HG02623 (cell line): ENCODE data around the gene EXOC4.

Experiments used
- ATAC-seq: cut with Tn5 transposase; IDR thresholded peaks from one replicate; pipeline ENCODE4 v1.9.1; 2021; ENCODE audit warnings: moderate library complexity; ENCODE audit not compliant: unreplicated experiment

EXOC4 gene

DNA sequence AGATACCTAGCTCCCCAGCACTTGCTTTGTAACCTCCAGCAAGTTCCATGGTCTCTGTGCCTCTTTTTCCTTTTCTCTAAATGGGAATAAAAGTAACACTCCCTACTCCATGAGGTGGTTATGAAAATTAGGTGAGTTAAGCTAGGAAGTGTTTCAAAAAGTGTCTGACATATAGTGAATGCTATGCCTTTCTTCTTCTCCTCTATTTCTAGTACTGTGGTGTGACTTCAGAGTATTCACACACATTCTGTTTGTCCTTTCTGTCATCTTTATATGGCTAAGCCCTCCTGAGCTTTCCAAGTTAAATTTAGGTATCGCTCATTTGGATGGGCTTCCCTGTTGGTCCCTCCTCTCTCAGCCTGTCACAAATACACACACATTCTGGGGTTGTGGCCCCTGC, 229.7 kb downstream of the EXOC4 start:
- no peak for ATAC-seq

- no peak for ATAC-seq
Observed at GRCh38 chr7:133484086-133484485, 231.2 kb downstream of the EXOC4 start.

GRCh38 chr7:133489906-133490305, 237.0 kb downstream of the EXOC4 start:
- no peak for ATAC-seq

DNA sequence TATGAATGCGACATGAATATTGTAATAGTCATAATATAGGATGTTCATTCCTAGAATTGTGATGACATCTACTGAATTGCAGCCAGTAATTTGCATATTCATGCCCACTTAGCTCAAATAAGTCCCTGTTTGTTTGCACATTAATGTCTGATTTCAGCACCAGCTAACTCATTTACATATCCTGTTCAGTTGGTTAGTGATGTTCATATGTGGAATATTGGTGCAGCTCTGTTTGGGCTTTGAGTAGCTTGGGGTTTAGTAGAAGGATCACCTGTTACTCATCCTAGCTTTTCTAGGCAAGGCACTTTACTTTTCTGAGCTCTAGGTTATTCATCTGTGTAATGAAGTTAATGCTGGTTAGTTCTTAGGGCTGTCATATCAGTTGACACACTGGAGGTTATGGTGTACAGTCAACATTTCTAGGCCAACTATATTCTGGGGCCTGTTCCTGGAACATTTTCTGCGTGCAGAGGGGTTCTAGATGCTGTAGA, 238.4 kb downstream of the EXOC4 start:
- ATAC-seq = no peak

GRCh38 chr7:133491846-133492652, 239.2 kb downstream of the EXOC4 start:
- ATAC-seq = no peak

DNA sequence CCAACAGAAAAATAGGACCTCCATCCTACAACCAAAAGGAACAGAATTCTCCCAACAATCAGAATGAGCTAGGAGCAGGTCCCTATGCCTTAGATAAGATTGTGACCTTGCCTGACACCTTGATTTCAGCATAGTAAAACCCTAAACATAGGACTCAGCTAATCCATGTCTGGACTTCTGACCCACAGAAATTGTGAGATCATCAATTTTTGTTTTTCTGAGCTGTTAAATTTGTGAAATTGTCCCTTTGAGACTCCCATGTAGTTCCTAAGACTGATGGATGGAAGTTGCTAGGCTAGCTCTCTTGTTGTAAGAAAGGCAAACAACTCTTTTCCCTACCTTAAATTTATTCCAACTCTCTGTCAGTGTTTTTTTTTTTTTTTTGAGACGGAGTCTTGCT, 244.2 kb downstream of the EXOC4 start:
- ATAC-seq = no peak

DNA sequence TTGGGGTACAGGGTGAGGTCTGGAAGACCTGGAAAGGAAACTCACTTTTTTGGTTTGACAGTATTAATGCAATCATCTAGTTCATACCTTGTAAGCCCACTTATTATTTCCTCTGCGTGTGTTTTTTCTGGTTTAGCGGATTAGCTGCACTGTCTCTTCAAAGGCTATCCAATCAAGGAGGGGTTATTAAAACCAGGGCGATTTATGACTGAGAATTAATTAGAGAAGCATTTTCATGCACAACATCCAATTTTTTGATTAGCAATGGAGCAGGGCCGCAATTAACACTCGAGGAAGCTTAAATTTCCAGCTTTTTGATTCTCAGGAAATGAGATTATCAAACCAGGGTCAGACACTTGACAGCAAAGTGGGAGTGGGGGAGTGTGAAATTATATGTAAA, 248.9 kb downstream of the EXOC4 start:
- ATAC-seq = no peak

- ATAC-seq = no peak
Observed at GRCh38 chr7:133502498-133502897, 249.6 kb downstream of the EXOC4 start.

DNA sequence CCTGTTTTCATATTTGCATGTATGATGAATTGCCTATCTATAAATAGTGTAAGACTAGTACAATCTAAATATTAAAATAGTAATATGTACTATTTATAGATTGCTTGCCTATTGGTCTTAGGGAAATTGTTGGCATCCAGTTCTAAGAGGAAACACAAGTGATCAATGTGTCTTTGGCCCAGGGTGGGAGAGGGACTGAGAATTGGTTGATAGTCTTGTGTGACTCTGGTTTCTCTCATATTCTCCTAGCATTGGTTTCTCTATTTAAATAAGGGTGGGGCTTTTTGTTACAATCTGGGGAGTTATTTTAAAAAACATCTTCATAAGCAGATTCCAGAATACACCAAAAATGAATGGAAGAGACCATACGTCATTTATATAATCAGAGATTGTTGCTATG, 250.1 kb downstream of the EXOC4 start:
- ATAC-seq = no peak

DNA sequence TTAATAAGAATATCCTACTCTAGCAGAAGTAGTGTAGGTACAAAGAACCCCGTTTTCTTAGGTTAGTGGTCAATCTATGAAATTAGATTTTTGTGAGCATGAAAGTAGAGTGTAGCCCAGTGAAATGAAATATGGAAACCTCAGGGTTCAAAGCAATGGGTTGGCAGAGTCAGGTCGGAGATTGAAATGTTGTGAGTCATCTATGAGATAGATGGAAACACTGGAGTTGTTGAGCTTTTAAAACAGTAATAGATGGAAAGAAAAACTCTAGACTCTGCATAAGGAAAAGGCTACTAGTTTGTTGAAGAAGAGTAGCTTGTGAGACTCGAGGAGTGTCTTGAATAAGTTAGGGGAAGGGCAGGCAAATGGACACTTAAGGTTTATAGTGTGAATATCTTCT, 251.9 kb downstream of the EXOC4 start:
- no peak for ATAC-seq

GRCh38 chr7:133509822-133510221, 256.9 kb downstream of the EXOC4 start:
- no peak for ATAC-seq

DNA sequence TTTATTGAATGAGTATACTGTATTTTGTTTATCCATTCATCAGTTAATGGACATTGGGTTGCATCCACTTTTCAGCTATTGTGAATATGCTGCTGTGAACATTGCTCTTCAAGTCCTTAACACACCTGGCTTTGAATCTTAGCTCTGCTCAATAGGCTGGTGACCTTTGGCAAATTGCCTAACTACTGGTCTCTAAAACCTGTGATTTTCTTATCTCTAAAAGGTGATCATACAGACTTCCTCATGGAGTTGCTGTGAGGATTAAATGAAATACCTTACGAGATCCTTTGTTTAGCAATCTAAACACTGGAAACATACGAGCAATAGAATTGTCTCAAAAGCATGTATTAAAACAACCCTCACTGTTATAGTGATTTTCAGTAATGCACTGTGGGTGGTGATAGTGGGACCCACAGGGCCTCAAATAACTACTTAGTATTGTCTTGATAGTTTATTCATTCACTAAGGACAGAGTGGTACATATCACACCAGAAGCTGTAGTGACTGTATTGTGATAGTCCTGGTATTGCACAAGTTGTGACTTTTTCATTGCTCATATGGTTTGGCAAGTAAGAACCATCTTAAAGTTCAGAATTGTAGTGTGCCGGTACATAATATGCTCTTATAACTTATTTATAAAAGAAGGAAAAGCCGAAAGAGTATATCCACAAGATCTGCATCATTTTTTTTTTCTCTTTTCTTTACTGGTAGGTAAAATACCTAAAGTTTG, 257.6 kb downstream of the EXOC4 start:
- no peak for ATAC-seq

DNA sequence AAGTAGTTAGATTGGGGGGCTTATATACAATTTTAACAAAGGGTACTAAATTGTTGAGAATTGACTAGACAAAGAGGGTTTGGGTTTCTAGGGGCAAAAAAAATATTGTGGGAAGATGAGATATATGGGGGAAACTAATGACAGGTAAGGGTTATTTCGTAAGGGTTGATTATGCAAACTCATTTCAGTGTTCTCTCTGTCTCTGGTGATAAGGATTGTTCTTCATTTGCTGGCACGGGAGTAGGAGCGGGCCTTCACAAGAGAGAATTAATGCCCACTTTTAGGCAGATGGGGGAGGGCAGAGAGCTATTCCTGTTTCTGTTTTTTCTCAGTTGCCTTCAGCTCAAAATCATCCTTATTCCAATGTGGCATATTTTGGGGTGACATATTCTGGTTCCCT, 258.4 kb downstream of the EXOC4 start:
- ATAC-seq = no peak

GRCh38 chr7:133511708-133512107, 258.8 kb downstream of the EXOC4 start:
- ATAC-seq = no peak

DNA sequence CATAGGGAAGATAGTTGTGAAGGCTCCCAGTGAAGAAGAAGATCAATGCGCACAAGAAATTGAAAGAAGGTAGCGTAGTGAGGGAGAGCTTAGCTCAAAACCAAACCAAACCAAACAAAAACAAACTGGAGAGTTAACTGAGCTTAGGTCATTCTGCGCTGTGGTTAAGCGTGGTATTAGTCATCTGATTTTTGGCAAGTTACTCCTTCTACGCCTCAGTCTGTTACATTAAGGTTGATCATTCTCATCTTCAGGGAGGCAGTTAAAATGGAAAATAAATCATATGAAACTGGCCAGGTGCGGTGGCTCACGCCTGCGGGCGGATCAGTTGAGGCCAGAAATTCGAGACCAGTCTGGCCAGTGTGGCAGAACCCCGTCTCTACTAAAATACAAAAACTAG, 259.7 kb downstream of the EXOC4 start:
- ATAC-seq = no peak

- no peak for ATAC-seq
Observed at GRCh38 chr7:133513608-133514007, 260.7 kb downstream of the EXOC4 start.

- no peak for ATAC-seq
Observed at GRCh38 chr7:133514551-133514950, 261.7 kb downstream of the EXOC4 start.

GRCh38 chr7:133517766-133518165, 264.9 kb downstream of the EXOC4 start:
- ATAC-seq = no peak

DNA sequence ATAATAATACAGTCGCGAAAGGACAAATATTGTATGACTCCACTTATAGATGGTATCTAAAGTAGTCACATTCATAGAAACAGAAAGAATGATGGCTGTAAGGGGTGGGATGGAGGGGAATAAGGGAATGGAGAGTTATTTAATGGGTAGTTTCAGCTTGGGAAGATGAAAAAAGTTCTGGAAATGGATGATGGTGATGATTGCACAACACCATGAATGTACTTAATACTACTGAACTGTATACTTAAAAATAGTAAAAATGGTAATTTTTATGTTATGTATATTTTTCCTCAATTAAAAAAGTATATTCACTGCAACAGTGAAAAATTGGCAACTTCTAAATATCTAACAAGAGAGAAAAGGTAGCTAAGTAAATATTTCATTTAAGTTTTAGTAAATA, 265.8 kb downstream of the EXOC4 start:
- ATAC-seq = no peak

DNA sequence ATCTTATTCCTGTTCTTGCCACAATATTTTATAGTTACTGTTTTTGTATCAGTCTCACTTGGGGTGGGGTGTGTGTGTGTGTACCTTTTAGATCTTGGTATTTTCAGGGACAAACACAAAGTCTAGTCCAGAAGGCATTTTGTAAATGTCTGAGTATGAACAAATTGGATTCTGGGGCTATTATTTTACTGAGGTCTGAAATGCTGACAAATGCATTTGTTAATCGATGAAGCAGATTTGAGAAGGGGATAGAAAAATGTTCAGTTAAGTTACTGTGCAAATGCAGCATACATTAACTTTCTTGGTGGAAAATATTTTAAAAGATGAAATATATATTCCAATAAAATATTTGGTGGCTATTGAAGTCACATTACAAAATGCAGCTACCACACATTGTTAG, 267.4 kb downstream of the EXOC4 start:
- ATAC-seq = no peak

DNA sequence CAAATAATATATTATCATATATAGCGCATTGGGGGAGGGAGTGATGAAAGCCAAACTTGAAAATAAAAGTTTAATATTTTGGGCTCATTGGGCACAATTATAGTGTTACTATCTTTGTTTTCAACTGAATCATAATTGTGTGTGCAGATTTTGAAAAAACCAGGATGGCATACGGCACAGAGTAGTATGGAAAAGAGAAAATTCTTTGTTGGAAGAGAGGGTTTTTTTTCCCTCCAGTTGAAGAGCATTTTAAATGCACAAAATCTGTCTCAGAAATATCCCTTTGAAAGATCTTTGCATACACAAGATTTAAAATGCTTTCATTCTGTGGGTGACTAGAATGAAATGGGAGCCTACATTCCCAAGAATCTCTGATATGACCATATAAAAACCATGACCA, 269.6 kb downstream of the EXOC4 start:
- ATAC-seq = no peak

- no peak for ATAC-seq
Observed at GRCh38 chr7:133528796-133529195, 275.9 kb downstream of the EXOC4 start.
